ENCODE results near the gene MGAT3. TPM values are rescaled to one million over a fixed set of nuclear protein-coding genes. Genes with fewer than 3 reads are reported as not detected.

Gene MGAT3
- total and polyA plus RNA-seq, 2 of the 13 experiments (the other 11 are each of a cell fraction or from before 2014, with no cell fraction given) = 0.11 to 0.15 TPM

- TF ChIP-seq, protein P1, sequence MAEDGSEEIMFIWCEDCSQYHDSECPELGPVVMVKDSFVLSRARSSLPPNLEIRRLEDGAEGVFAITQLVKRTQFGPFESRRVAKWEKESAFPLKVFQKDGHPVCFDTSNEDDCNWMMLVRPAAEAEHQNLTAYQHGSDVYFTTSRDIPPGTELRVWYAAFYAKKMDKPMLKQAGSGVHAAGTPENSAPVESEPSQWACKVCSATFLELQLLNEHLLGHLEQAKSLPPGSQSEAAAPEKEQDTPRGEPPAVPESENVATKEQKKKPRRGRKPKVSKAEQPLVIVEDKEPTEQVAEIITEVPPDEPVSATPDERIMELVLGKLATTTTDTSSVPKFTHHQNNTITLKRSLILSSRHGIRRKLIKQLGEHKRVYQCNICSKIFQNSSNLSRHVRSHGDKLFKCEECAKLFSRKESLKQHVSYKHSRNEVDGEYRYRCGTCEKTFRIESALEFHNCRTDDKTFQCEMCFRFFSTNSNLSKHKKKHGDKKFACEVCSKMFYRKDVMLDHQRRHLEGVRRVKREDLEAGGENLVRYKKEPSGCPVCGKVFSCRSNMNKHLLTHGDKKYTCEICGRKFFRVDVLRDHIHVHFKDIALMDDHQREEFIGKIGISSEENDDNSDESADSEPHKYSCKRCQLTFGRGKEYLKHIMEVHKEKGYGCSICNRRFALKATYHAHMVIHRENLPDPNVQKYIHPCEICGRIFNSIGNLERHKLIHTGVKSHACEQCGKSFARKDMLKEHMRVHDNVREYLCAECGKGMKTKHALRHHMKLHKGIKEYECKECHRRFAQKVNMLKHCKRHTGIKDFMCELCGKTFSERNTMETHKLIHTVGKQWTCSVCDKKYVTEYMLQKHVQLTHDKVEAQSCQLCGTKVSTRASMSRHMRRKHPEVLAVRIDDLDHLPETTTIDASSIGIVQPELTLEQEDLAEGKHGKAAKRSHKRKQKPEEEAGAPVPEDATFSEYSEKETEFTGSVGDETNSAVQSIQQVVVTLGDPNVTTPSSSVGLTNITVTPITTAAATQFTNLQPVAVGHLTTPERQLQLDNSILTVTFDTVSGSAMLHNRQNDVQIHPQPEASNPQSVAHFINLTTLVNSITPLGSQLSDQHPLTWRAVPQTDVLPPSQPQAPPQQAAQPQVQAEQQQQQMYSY (CRISPR knock-in tag; IDR thresholded peaks at IDR 0.05) = peak; percentile 98
- TF ChIP-seq MIER3 (CRISPR knock-in tag; IDR thresholded peaks at IDR 0.05; ENCODE audit: borderline replicate concordance) = no peak
- no peak for TF ChIP-seq NBN (conservative IDR thresholded peaks at IDR 0.05)
- no peak for TF ChIP-seq KAT8 (CRISPR knock-in tag; IDR thresholded peaks at IDR 0.05)
- no peak for TF ChIP-seq NFKBIZ (CRISPR knock-in tag; IDR thresholded peaks at IDR 0.05)
- no peak for TF ChIP-seq ATRX (CRISPR knock-in tag; IDR thresholded peaks at IDR 0.05; ENCODE audit: borderline replicate concordance)
- no peak for TF ChIP-seq TRIM22 (IDR thresholded peaks at IDR 0.05)
- TF ChIP-seq NCOA5 (CRISPR knock-in tag; IDR thresholded peaks at IDR 0.05) = no peak
- no peak for TF ChIP-seq HMG20A (CRISPR knock-in tag; IDR thresholded peaks at IDR 0.05; ENCODE audit: borderline replicate concordance)
- TF ChIP-seq, protein P2, sequence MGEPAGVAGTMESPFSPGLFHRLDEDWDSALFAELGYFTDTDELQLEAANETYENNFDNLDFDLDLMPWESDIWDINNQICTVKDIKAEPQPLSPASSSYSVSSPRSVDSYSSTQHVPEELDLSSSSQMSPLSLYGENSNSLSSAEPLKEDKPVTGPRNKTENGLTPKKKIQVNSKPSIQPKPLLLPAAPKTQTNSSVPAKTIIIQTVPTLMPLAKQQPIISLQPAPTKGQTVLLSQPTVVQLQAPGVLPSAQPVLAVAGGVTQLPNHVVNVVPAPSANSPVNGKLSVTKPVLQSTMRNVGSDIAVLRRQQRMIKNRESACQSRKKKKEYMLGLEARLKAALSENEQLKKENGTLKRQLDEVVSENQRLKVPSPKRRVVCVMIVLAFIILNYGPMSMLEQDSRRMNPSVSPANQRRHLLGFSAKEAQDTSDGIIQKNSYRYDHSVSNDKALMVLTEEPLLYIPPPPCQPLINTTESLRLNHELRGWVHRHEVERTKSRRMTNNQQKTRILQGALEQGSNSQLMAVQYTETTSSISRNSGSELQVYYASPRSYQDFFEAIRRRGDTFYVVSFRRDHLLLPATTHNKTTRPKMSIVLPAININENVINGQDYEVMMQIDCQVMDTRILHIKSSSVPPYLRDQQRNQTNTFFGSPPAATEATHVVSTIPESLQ (CRISPR knock-in tag; conservative IDR thresholded peaks at IDR 0.05) = no peak
- TF ChIP-seq RAD21 (CRISPR knock-in tag; IDR thresholded peaks at IDR 0.05) = no peak
- no peak for TF ChIP-seq ZSCAN9 (CRISPR knock-in tag; IDR thresholded peaks at IDR 0.05; ENCODE audit: borderline replicate concordance)
- TF ChIP-seq ZNF432 (CRISPR knock-in tag; IDR thresholded peaks at IDR 0.05; ENCODE audit: borderline replicate concordance) = no peak
- TF ChIP-seq TOPORS (CRISPR knock-in tag; IDR thresholded peaks at IDR 0.05) = no peak
- no peak for TF ChIP-seq NONO (IDR thresholded peaks at IDR 0.05)
- TF ChIP-seq NONO (CRISPR knock-in tag; conservative IDR thresholded peaks at IDR 0.05) = no peak
- TF ChIP-seq HBP1 (CRISPR knock-in tag; IDR thresholded peaks at IDR 0.05; ENCODE audit: low read depth) = no peak
- no peak for TF ChIP-seq SAP130 (CRISPR knock-in tag; IDR thresholded peaks at IDR 0.05; ENCODE audit: low read depth)
- TF ChIP-seq ZNF878 (CRISPR knock-in tag; IDR thresholded peaks at IDR 0.05) = no peak
- no peak for TF ChIP-seq TCF7L2 (IDR thresholded peaks at IDR 0.05; ENCODE audit: low read depth, low read length)
- TF ChIP-seq ZMYM2 (CRISPR knock-in tag; IDR thresholded peaks at IDR 0.05) = no peak
Observed at GRCh38 chr22:39518996-39519680, 62.3 kb downstream of the MGAT3 start (continued).
